PC-9 (cell line): ENCODE data around the gene VWA5A. TPM values are rescaled to one million over a fixed set of nuclear protein-coding genes. Genes with fewer than 3 reads are reported as not detected.
A peak's percentile ranks its signal among the peaks of the same experiment; 100 is the strongest.

ENCODE experiments used
- BruUV-seq: library from RNA; stranded (reverse); fragments of 400-500 nt; replicated peaks from 2 replicates; lab custom pipeline; 2021; lab: Mats Ljungman, UMichigan
- CTCF ChIA-PET: fragments of 300-600 bp; sonication (Branson Sonifier 250); formaldehyde crosslinking; loops from one replicate; lab custom pipeline; 2022; ENCODE audit warnings: antibody characterized with exemption; lab: Charles Lee
- POLR2A ChIA-PET: fragments of 300-600 bp; sonication (Branson Sonifier 250); formaldehyde crosslinking; loops from one replicate; lab custom pipeline; 2022; ENCODE audit warnings: antibody characterized with exemption; ENCODE audit not compliant: unreplicated experiment; lab: Charles Lee
- DNase-seq, 2 experiments: peaks; one replicate each; pipeline versions ENCODE4 v3.0.0 to v3.0.0-alpha.2; 2015 to 2022; ENCODE audit warnings: mixed read lengths in 1 of 2
- H2AFZ ChIP-seq: fragments of 200-600 bp; sonication (generic); 2 replicates; pipeline ENCODE4 v1.8.1; 2017; ENCODE audit warnings: antibody characterized with exemption
- H3F3A ChIP-seq: fragments of 200-600 bp; sonication (generic); 2 replicates; pipeline ENCODE4 v1.8.1; 2017; ENCODE audit warnings: antibody characterized with exemption, mild to moderate bottlenecking, low read depth; ENCODE audit not compliant: insufficient read depth
- H3K27ac ChIP-seq: fragments of 200-600 bp; sonication (generic); 2 replicates; pipeline ENCODE4 v1.6.1; 2016; ENCODE audit warnings: mixed run types
- H3K27me3 ChIP-seq: fragments of 200-600 bp; sonication (generic); 2 replicates; pipeline ENCODE4 v1.6.1; 2016; ENCODE audit warnings: low read depth, mixed run types; ENCODE audit not compliant: insufficient read depth
- H3K36me3 ChIP-seq: fragments of 200-600 bp; sonication (generic); 2 replicates; pipeline ENCODE4 v1.6.1; 2016; ENCODE audit warnings: low read depth, mixed run types
- H3K4me1 ChIP-seq: fragments of 200-600 bp; sonication (generic); replicated peaks from 2 replicates; pipeline ENCODE4 v1.6.1; 2016; ENCODE audit warnings: mixed run types; ENCODE audit not compliant: insufficient read depth
- H3K4me2 ChIP-seq: fragments of 200-600 bp; sonication (generic); 2 replicates; pipeline ENCODE4 v1.6.1; 2017; ENCODE audit warnings: mixed run types
- H3K4me3 ChIP-seq: fragments of 200-600 bp; sonication (generic); 2 replicates; pipeline ENCODE4 v1.6.1; 2016; ENCODE audit warnings: mixed run types
- H3K79me2 ChIP-seq: fragments of 200-600 bp; sonication (generic); 2 replicates; pipeline ENCODE4 v1.6.1; 2017; ENCODE audit warnings: low read depth, mixed run types
- H3K9me2 ChIP-seq: fragments of 200-600 bp; sonication (generic); 2 replicates; pipeline ENCODE4 v1.8.1; 2017; ENCODE audit warnings: mild to moderate bottlenecking; ENCODE audit not compliant: insufficient read depth
- H3K9me3 ChIP-seq: fragments of 200-600 bp; sonication (generic); 2 replicates; pipeline ENCODE4 v1.8.1; 2016; ENCODE audit warnings: low read depth; ENCODE audit not compliant: insufficient read depth
- H4K20me1 ChIP-seq: fragments of 200-600 bp; sonication (generic); 2 replicates; pipeline ENCODE4 v1.8.1; 2017; ENCODE audit not compliant: insufficient read depth
- EZH2 ChIP-seq: fragments of 200-600 bp; sonication (generic); IDR thresholded peaks from 2 replicates; pipeline ENCODE4 v1.8.0; 2017; ENCODE audit warnings: antibody characterized with exemption, low read depth
- intact Hi-C: fragments of 100-400 bp; cut with micrococcal nuclease; formaldehyde crosslinking; loops from one replicate; pipeline ENCODE4 v1.10.0; 2022; ENCODE audit not compliant: unreplicated experiment
- total RNA-seq: library from RNA; stranded (reverse); gene quantifications from 2 replicates; pipeline ENCODE4 v1.2.3, GENCODE V29; 2021
- TF ChIP-seq, protein P1 (sequence below): fragments of 200-600 bp; sonication (generic); conservative IDR thresholded peaks from 2 replicates; pipeline ENCODE4 v1.6.1; 2017; ENCODE audit warnings: mixed run types, antibody characterized with exemption, mild to moderate bottlenecking, moderate library complexity

The VWA5A gene
- total RNA-seq, 1 experiment from 2014 or later, result 2.7 TPM

DNA sequence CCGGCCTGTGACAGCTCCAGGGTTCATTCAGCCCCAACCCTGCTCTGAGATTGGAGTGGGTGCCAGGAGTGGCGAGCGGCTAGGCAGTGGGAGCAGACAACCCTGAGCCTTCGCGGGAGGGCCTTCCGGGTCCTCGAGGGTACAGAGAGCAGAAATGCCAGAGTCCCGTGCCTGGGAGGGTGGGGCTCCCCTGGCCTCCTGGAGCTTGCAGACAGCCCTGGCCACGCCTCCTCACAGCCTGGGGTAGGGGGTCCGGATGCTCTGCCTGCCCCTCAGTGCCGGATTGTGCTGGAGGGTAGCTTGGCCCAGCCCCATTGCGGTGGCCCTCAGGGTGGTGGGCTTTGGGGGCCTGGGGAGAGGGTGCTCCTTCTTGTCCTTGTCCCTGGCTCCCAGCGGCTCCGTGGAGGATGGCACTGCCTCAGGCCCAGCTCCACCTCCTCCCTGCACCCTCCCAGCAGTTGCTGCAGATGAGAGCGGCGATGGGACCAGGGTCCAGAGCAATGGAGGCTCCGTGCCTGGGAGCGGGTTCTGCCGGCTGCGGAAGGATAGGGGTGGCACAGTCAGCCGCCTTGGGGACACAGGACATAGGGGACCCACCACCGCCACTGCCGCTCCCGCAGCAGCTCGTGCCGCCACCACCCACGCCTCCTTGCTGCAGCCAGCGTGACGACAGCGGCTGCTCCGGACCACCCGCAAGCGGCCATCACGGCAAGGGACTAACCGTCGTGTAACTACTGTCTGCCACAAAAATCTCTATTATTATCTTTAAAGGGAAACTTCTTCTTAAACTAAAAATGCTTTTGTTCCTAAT, 39.2 kb upstream of the VWA5A start:
- H3K27me3 ChIP-seq, result peaks cover 39% of the 10 kb centered on the region
- no peak overlapping the region for H3K27ac ChIP-seq
- no peaks in the 10 kb centered on the region for H3K36me3 ChIP-seq
- intact Hi-C loops, result no loop called here
- H4K20me1 ChIP-seq, result no peaks in the 10 kb centered on the region
- peak overlapping the region; percentile 69; the same call in 1 of the 2 replicates for H2AFZ ChIP-seq
- POLR2A ChIA-PET, result no interaction called here
- BruUV-seq, result no TSS peak
- no peak for DNase-seq
- peaks cover 3% of the 10 kb centered on the region; the same call in 1 of the 2 replicates for H3K4me1 ChIP-seq
- no peaks in the 10 kb centered on the region for H3F3A ChIP-seq
- H3K9me2 ChIP-seq, result no peaks in the 10 kb centered on the region
- H3K4me3 ChIP-seq, result peak overlapping the region; percentile 45; the same call in 1 of the 2 replicates
- H3K4me2 ChIP-seq, result peak overlapping the region; percentile 73
- TF ChIP-seq, protein P1, sequence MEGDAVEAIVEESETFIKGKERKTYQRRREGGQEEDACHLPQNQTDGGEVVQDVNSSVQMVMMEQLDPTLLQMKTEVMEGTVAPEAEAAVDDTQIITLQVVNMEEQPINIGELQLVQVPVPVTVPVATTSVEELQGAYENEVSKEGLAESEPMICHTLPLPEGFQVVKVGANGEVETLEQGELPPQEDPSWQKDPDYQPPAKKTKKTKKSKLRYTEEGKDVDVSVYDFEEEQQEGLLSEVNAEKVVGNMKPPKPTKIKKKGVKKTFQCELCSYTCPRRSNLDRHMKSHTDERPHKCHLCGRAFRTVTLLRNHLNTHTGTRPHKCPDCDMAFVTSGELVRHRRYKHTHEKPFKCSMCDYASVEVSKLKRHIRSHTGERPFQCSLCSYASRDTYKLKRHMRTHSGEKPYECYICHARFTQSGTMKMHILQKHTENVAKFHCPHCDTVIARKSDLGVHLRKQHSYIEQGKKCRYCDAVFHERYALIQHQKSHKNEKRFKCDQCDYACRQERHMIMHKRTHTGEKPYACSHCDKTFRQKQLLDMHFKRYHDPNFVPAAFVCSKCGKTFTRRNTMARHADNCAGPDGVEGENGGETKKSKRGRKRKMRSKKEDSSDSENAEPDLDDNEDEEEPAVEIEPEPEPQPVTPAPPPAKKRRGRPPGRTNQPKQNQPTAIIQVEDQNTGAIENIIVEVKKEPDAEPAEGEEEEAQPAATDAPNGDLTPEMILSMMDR, result no peak
- CTCF ChIA-PET, result no interaction called here
- no peaks in the 10 kb centered on the region for H3K9me3 ChIP-seq
- no peaks in the 10 kb centered on the region for H3K79me2 ChIP-seq

DNA sequence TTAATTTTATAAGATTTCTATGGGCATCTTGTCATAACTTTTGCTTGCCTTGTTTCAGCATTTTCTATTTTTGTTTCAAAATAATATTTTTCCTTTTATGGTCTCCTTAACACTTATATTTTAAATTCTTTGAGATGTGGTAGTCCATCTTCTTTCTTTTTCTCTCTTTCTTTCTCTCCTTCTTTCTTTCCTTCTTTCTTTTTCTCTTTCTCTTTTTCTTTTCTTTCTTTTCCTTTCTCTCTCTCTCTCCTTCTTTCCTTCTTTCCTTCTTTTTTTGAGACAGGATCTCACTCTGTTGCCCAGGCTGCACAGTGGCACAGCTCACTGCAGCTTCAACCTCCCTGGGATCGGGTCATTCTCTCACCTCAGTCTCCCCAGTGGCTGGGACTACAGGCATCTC, 38.0 kb upstream of the VWA5A start:
- Histone ChIP-seq H2AFZ (no peak overlapping the region), H3F3A (no peaks in the 10 kb centered on the region), H3K79me2 (no peaks in the 10 kb centered on the region), H3K9me2 (no peaks in the 10 kb centered on the region), H4K20me1 (no peaks in the 10 kb centered on the region), H3K4me2 (no peak overlapping the region), H3K27me3 (peaks cover 39% of the 10 kb centered on the region), H3K4me1 (peaks cover 3% of the 10 kb centered on the region; the same call in 1 of the 2 replicates), H3K9me3 (no peaks in the 10 kb centered on the region), H3K36me3 (no peaks in the 10 kb centered on the region), H3K4me3 (no peak overlapping the region), H3K27ac (no peak overlapping the region)
- no peak for TF ChIP-seq EZH2
- ChIA-PET CTCF (no interaction called here), POLR2A (interaction anchor here (0.5 kb wide), 1 partner anchor 8 kb away, joined by 8 read pairs; no protein-coding TSS in a partner anchor)
- no peak for DNase-seq
- intact Hi-C loops, result no loop called here
- BruUV-seq, result no TSS peak

DNA sequence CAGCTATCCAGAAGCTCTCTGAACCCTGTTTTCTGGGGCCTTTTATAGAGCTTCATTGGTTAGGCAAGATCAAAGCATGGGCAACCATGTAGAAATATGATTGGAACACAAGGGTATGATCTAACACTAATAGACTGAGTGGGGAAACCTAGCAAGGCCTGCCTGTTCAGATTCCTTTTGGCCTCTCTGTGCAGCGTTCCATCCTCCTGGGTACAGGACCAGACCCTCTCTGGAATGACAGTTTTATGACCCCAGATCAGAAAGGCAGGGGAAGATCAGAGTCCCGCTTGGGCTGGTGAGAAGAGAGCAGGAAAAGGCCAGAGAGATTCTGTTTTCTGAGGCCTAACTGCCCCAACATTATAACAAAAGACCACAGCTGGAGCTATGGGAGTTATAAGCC, 36.7 kb upstream of the VWA5A start:
- BruUV-seq, result no TSS peak
- H3K9me3 ChIP-seq, result no peaks in the 10 kb centered on the region
- no peaks in the 10 kb centered on the region for H3F3A ChIP-seq
- no peaks in the 10 kb centered on the region for H3K79me2 ChIP-seq
- no peaks in the 10 kb centered on the region for H4K20me1 ChIP-seq
- H3K9me2 ChIP-seq, result no peaks in the 10 kb centered on the region
- no peak overlapping the region for H3K27ac ChIP-seq
- no peaks in the 10 kb centered on the region for H3K36me3 ChIP-seq
- intact Hi-C loops, result no loop called here
- TF ChIP-seq EZH2, result no peak
- TF ChIP-seq, protein P1, result no peak
- H3K27me3 ChIP-seq, result peaks cover 34% of the 10 kb centered on the region
- peaks cover 3% of the 10 kb centered on the region; the same call in 1 of the 2 replicates for H3K4me1 ChIP-seq
- no peak overlapping the region for H3K4me2 ChIP-seq
- H2AFZ ChIP-seq, result no peak overlapping the region
- DNase-seq, result no peak
- ChIA-PET POLR2A (no interaction called here), CTCF (no interaction called here)
- H3K4me3 ChIP-seq, result no peak overlapping the region
